ENCODE measurements around the gene PHLPP1. TPM values are rescaled to one million over a fixed set of nuclear protein-coding genes. Genes with fewer than 3 reads are reported as not detected.

Gene PHLPP1
- total and polyA plus RNA-seq, 2 experiments from 2014 or later = 15.7 to 73.6 TPM

DNA sequence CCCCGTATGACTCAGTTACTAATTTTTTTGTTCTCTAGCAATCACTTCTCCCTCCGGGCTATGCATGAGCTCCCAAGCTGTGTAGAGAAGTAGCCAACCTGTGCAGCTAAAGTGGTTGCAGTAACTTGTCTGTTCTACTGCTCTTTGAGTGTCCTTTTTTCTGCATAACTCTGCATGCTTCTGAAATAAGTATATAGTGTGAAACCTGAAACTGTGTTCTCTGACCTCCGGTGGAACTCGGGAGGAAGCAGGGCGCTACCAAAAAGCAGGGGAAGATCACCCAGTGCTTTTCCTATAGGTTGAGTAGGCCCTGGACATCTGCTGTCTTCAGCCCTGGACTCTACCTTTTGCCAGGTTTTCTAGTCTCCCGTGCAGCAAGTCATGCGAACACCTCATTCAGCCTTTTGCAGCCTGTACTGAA lies 47.8 kb downstream of the PHLPP1 start:
- no peaks in the 10 kb centered on the region; the same call in 1 of the 2 replicates for H4K20me1 ChIP-seq (replicated peaks; ENCODE audit: insufficient read depth)
- TF ChIP-seq, protein P1, sequence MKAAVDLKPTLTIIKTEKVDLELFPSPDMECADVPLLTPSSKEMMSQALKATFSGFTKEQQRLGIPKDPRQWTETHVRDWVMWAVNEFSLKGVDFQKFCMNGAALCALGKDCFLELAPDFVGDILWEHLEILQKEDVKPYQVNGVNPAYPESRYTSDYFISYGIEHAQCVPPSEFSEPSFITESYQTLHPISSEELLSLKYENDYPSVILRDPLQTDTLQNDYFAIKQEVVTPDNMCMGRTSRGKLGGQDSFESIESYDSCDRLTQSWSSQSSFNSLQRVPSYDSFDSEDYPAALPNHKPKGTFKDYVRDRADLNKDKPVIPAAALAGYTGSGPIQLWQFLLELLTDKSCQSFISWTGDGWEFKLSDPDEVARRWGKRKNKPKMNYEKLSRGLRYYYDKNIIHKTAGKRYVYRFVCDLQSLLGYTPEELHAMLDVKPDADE (IDR thresholded peaks at IDR 0.05) = no peak
- TF ChIP-seq ZNF462 (CRISPR knock-in tag; IDR thresholded peaks at IDR 0.05) (no peak), CTCF (conservative IDR thresholded peaks at IDR 0.05; ENCODE audit: low read depth in 2 of 2) (no peak), POLR2AphosphoS5 (IDR thresholded peaks at IDR 0.05; ENCODE audit: low read depth) (no peak), ZNF331 (CRISPR knock-in tag; IDR thresholded peaks at IDR 0.05; ENCODE audit: low read depth) (no peak), JUNB (IDR thresholded peaks at IDR 0.05; ENCODE audit: unreplicated experiment) (no peak), REST (IDR thresholded peaks at IDR 0.05; ENCODE audit: unreplicated experiment) (no peak), NANOG (IDR thresholded peaks at IDR 0.05; ENCODE audit: borderline replicate concordance) (no peak), STAT1 (IDR thresholded peaks at IDR 0.05; ENCODE audit: unreplicated experiment) (no peak), CREB1 (CRISPR knock-in tag; IDR thresholded peaks at IDR 0.05; ENCODE audit: low read depth) (no peak), EZH2 (IDR thresholded peaks at IDR 0.05; ENCODE audit: low read depth, unreplicated experiment) (no peak), EZH2phosphoT487 (IDR thresholded peaks at IDR 0.05; ENCODE audit: unreplicated experiment) (no peak), ZNF114 (CRISPR knock-in tag; IDR thresholded peaks at IDR 0.05) (no peak)
- no peak overlapping the region for H2AFZ ChIP-seq
- peaks cover 78% of the 10 kb centered on the region for H3K4me1 Mint-ChIP-seq
- H3F3A ChIP-seq (replicated peaks; ENCODE audit: low read depth) = no peaks in the 10 kb centered on the region
- 0 out of 2 replicates have a peak overlapping the region, but pooled peaks have one; percentile 33 for H3K4me2 ChIP-seq
- H3K36me3 ChIP-seq (ENCODE audit: insufficient read depth) = no peaks in the 10 kb centered on the region
- H3K27ac ChIP-seq (ENCODE audit: low read depth) = peak overlapping the region; percentile 48
- no peak overlapping the region for H3K4me3 ChIP-seq
- peaks cover 72% of the 10 kb centered on the region for H3K4me1 ChIP-seq (ENCODE audit: insufficient read depth)
- no peak overlapping the region for H3K4me3 Mint-ChIP-seq
- H3K79me2 ChIP-seq (replicated peaks; ENCODE audit: insufficient read depth) = peaks cover 93% of the 10 kb centered on the region
- peaks cover 4% of the 10 kb centered on the region for H3K27me3 Mint-ChIP-seq (ENCODE audit: insufficient read depth, low read depth, poor library complexity)
- H3K36me3 Mint-ChIP-seq (ENCODE audit: low read depth) = peaks cover 6% of the 10 kb centered on the region; the same call in 2 of the 3 replicates
- no peaks in the 10 kb centered on the region for H3K9me2 ChIP-seq (ENCODE audit: insufficient read depth)
- DNase-seq (ENCODE audit: low spot score) (no peak), ATAC-seq (no peak)
- no peaks in the 10 kb centered on the region for H3K27me3 ChIP-seq (ENCODE audit: insufficient read depth)
- H3K9me3 Mint-ChIP-seq = no peaks in the 10 kb centered on the region
- no peak overlapping the region; the same call in 1 of the 2 replicates for H3K27ac Mint-ChIP-seq
